Natural killer cell (primary cell): ENCODE data around the gene DNASE1L2. TPM values are rescaled to one million over a fixed set of nuclear protein-coding genes. Genes with fewer than 3 reads are reported as not detected.

Source experiments
- ATAC-seq, 3 donors: fragments of 150-1000 bp in 2 of 3; fragments of 200-7000 bp in 1 of 3; cut with Tn5 transposase; 1 replicate in 1 of 3; 2 replicates in 2 of 3; pipeline ENCODE4 v1.10.0; 2021; ENCODE audit warnings: mild to moderate bottlenecking in 2 of 3, moderate library complexity in 2 of 3
- DNase-seq, 2 donors: peaks; one replicate each; pipeline versions ENCODE4 v3.0.0 to v3.0.0-alpha.2; 2013 to 2021; ENCODE audit warnings: mixed read lengths in 1 of 2
- H3K27ac ChIP-seq: one replicate; pipeline ENCODE4 v1.5.1; 2013; ENCODE audit warnings: mild to moderate bottlenecking, low read length
- H3K27me3 ChIP-seq: one replicate; pipeline ENCODE4 v1.6.1; 2013; ENCODE audit warnings: low read length; ENCODE audit not compliant: control insufficient read depth, insufficient read depth
- H3K36me3 ChIP-seq: one replicate; pipeline ENCODE4 v1.6.1; 2013; ENCODE audit warnings: low read length; ENCODE audit not compliant: control insufficient read depth, insufficient read depth
- H3K4me1 ChIP-seq: one replicate; pipeline ENCODE4 v1.6.1; 2013; ENCODE audit warnings: low read length; ENCODE audit not compliant: control insufficient read depth, insufficient read depth
- H3K4me3 ChIP-seq: one replicate; pipeline ENCODE4 v1.5.1; 2013; ENCODE audit warnings: low read length
- H3K9me3 ChIP-seq: one replicate; pipeline ENCODE4 v1.6.1; 2013; ENCODE audit warnings: low read length; ENCODE audit not compliant: control insufficient read depth, insufficient read depth
- H3K27ac Mint-ChIP-seq, 2 donors: one replicate each; pipeline ENCODE4 v1.8.0; 2022; ENCODE audit warnings: mild to moderate bottlenecking in 2 of 2, mixed read lengths in 2 of 2, moderate library complexity in 1 of 2
- H3K27me3 Mint-ChIP-seq, 2 donors: one replicate each; pipeline ENCODE4 v1.8.0; 2022; ENCODE audit warnings: low read depth in 2 of 2, mixed read lengths in 2 of 2
- H3K36me3 Mint-ChIP-seq: one replicate; pipeline ENCODE4 v1.8.0; 2022; ENCODE audit warnings: mixed read lengths
- H3K4me1 Mint-ChIP-seq, 2 donors: one replicate each; pipeline ENCODE4 v1.8.0; 2022; ENCODE audit warnings: mixed read lengths in 2 of 2
- H3K4me3 Mint-ChIP-seq: one replicate; pipeline ENCODE4 v1.8.0; 2022; ENCODE audit warnings: mild to moderate bottlenecking, moderate library complexity, mixed read lengths
- H3K9me3 Mint-ChIP-seq, 2 donors: one replicate each; pipeline ENCODE4 v1.8.0; 2022; ENCODE audit warnings: mixed read lengths in 2 of 2
- CTCF ChIP-seq: fragments of 200-600 bp; IDR thresholded peaks from one replicate; pipeline ENCODE4 v1.8.0; 2022; ENCODE audit warnings: antibody characterized with exemption
- WGBS: methylation state at CpG from one replicate; pipeline ENCODE4 v1.1.7; 2013; ENCODE audit warnings: missing lambda C conversion rate; ENCODE audit not compliant: insufficient coverage; 5-methylcytosine and 5-hydroxymethylcytosine counted together
- intact Hi-C: fragments of 100-400 bp; cut with micrococcal nuclease; formaldehyde crosslinking; loops from one replicate; pipeline ENCODE4 v1.14.2; 2022
- total RNA-seq, 4 donors: library from RNA; stranded (reverse); fragments of 120-200 nt in 1 of 4; gene quantifications; one replicate each; pipeline versions ENCODE4 v1.2.3 to v1.2.4, GENCODE V29; 2013 to 2022

DNASE1L2 gene
- total RNA-seq, 3 donors from 2014 or later (not counting 1 experiment from before 2014, with no cell fraction given) = 0.19 to 1.4 (median 0.77) TPM

DNA sequence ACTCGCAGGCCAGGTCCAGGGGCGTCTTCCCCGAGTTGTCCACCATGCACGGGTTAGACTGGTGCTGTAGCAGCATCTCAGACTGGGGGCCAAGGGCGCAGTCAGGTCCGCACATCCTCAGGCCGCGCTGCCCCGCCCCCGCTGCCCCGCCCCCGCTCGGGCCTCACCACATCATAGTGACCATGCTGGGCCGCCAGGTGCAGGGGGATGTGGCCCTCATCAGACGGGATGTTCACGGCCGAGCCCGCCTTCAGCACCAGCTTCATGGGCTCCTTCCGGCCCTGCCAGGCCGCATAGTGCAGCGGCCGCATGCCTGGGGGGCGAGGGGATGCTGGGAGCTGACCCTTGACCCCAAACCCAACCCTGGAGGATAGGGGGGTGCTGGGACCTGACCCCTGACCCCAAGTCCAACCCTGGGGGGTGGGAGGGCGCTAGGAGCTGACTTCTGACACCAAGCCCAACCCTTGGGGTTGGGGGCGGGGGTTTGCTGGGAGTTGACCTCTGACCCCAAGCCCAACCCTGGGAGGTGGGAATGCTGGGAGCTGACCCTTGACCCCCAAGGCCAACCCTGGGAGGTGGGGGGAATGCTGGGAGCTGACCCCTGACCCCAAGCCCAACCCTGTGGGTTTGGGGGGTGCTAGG is 46.9 kb upstream of the DNASE1L2 start:
- no peak overlapping the region for H3K4me3 ChIP-seq
- DNase-seq (no peak), ATAC-seq (no peak)
- Mint-ChIP-seq H3K27me3 (no peaks in the 10 kb centered on the region), H3K9me3 (no peaks in the 10 kb centered on the region), H3K4me1 (no peaks in the 10 kb centered on the region), H3K4me3 (no peak overlapping the region), H3K36me3 (no peaks in the 10 kb centered on the region), H3K27ac (no peak overlapping the region)
- intact Hi-C loops = no loop called here
- no peak for TF ChIP-seq CTCF
- no peaks in the 10 kb centered on the region for H3K9me3 ChIP-seq
- no peaks in the 10 kb centered on the region for H3K4me1 ChIP-seq
- no peak overlapping the region for H3K27ac ChIP-seq
- peaks cover 5% of the 10 kb centered on the region for H3K27me3 ChIP-seq
- WGBS = 94% methylated on average over 25 of the region's 25 CpGs
- no peaks in the 10 kb centered on the region for H3K36me3 ChIP-seq

DNA sequence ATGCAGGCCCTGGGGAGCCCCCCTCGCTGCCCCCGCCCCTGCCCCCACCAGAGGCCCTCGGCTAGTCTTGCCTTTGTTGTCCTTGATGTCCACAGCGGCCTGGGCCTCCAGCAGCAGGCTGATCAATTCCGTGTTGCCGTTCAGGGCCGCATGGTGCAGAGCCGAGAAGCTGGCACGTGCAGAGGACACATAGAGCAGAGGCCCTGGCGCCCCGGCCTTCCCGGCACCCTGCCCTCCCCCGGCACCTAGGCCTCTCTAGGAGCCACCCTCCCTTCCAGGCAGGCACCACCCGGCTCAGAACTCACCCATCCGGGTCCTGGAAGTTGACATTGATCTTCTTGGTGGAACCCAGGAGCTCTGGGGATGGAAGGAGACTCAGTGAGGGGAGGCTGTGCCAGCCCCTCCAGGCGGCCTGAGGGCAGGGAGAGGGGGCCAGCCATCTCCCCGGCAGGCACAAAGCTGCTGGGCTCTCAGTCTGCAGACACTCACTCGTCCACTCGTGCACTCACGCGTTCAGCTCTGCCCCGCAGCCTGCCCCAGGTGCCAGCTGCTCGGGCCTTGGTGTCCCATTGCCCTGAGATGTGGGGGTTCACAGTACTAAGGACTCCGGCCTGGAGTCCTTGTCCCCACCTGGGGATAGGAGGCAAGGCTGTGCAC is 46.1 kb upstream of the DNASE1L2 start:
- Histone ChIP-seq H3K27me3 (peaks cover 12% of the 10 kb centered on the region), H3K27ac (no peak overlapping the region), H3K4me3 (no peak overlapping the region), H3K36me3 (no peaks in the 10 kb centered on the region), H3K9me3 (no peaks in the 10 kb centered on the region), H3K4me1 (peaks cover 3% of the 10 kb centered on the region)
- TF ChIP-seq CTCF = no peak
- Mint-ChIP-seq H3K4me3 (no peak overlapping the region), H3K27ac (no peak overlapping the region), H3K27me3 (peaks cover 0 to 5% of the 10 kb centered on the region in 2 donors), H3K36me3 (no peaks in the 10 kb centered on the region), H3K9me3 (no peaks in the 10 kb centered on the region), H3K4me1 (peaks cover 0 to 4% of the 10 kb centered on the region in 2 donors)
- no peak for ATAC-seq
- 92% methylated on average over 24 of the region's 24 CpGs for WGBS
- no peak for DNase-seq
- intact Hi-C loops = no loop called here

DNA sequence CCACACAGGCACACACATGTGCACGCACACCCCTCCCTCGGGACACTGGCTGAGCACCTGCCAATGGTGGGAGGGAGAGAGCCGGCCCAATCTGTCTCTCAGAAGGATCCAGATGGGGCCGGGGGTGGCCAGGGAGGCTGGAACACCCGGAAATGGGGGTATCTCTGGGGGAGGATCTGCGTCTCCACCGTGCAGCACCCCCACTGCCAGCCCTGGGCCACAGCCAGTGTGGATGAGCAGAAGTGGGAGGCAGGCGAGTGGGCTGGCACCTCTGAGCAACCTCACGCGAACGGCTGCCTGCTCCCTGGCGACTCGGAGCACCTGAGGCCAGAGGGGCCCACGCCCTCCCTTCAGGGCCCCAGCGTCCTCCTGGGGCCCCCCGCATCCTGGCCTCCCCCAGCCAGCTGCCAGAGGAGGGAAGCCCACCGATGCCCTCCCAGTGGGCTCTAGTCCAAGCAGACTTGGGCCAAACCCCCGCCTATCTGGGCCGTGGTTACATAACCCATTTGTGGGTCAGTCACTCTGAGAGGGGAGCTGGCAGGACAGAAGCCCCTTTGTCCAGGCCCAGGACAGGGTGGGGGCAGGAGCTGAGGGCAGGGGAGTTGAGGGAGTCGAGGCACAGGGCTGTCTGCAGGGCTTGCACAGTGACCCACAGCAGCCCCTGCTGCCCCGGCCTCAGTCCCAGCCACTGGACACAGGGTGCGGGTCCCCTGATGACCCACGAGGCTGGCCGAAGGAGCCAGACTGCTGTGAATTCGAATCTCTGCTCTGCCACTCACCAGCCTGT is 45.4 kb upstream of the DNASE1L2 start:
- Histone ChIP-seq H3K9me3 (no peaks in the 10 kb centered on the region), H3K4me3 (no peak overlapping the region), H3K4me1 (peaks cover 10% of the 10 kb centered on the region), H3K27me3 (peaks cover 19% of the 10 kb centered on the region), H3K36me3 (no peaks in the 10 kb centered on the region), H3K27ac (no peak overlapping the region)
- intact Hi-C loops = no loop called here
- H3K36me3 Mint-ChIP-seq = no peaks in the 10 kb centered on the region
- 83% methylated on average over 25 of the region's 25 CpGs for WGBS
- no peak for ATAC-seq
- H3K27me3 Mint-ChIP-seq = peaks cover 0 to 5% of the 10 kb centered on the region in 2 donors
- no peak for DNase-seq
- peaks cover 0 to 5% of the 10 kb centered on the region in 2 donors for H3K4me1 Mint-ChIP-seq
- no peak overlapping the region for H3K4me3 Mint-ChIP-seq
- no peaks in the 10 kb centered on the region for H3K9me3 Mint-ChIP-seq
- H3K27ac Mint-ChIP-seq = no peak overlapping the region
- TF ChIP-seq CTCF = no peak
